HEK293 (cell line): ENCODE data around the gene DLX2.

Source experiments
- BCL11A ChIP-seq: fragments of 450-650 bp; formaldehyde crosslinking; IDR thresholded peaks from 2 replicates; pipeline ENCODE4 v1.5.1; 2016; ENCODE audit warnings: low read depth, missing biosample characterization, missing genetic modification characterization
- CTCF ChIP-seq: fragments of 450-650 bp; formaldehyde crosslinking; IDR thresholded peaks from 2 replicates; pipeline ENCODE4 v1.5.1; 2016; ENCODE audit warnings: missing biosample characterization, missing genetic modification characterization
- FEZF1 ChIP-seq: fragments of 450-650 bp; formaldehyde crosslinking; IDR thresholded peaks from 2 replicates; pipeline ENCODE4 v1.5.1; 2016; ENCODE audit warnings: missing biosample characterization, missing genetic modification characterization
- GLIS2 ChIP-seq: fragments of 450-650 bp; formaldehyde crosslinking; IDR thresholded peaks from 2 replicates; pipeline ENCODE4 v1.5.1; 2016; ENCODE audit warnings: missing biosample characterization, missing genetic modification characterization
- HOXA7 ChIP-seq: sonication (generic); formaldehyde crosslinking; IDR thresholded peaks from 2 replicates; pipeline ENCODE4 v1.8.1; 2022; ENCODE audit warnings: missing genetic modification reagents, borderline replicate concordance
- INSM2 ChIP-seq: fragments of 450-650 bp; formaldehyde crosslinking; IDR thresholded peaks from 2 replicates; pipeline ENCODE4 v1.5.1; 2016; ENCODE audit warnings: missing biosample characterization, missing genetic modification characterization
- KLF1 ChIP-seq: fragments of 450-650 bp; formaldehyde crosslinking; IDR thresholded peaks from 2 replicates; pipeline ENCODE4 v1.5.1; 2016; ENCODE audit warnings: missing biosample characterization, missing genetic modification characterization
- REPIN1 ChIP-seq: fragments of 450-650 bp; formaldehyde crosslinking; IDR thresholded peaks from 2 replicates; pipeline ENCODE4 v1.5.1; 2017; ENCODE audit warnings: missing biosample characterization, missing genetic modification characterization, low read depth
- TCF7L2 ChIP-seq: IDR thresholded peaks from 2 replicates; pipeline ENCODE4 v1.6.1; 2011; ENCODE audit warnings: low read depth, mild to moderate bottlenecking, inconsistent platforms, low read length, moderate library complexity, borderline replicate concordance
- ZBTB7A ChIP-seq: fragments of 450-650 bp; formaldehyde crosslinking; IDR thresholded peaks from 2 replicates; pipeline ENCODE4 v1.5.1; 2016; ENCODE audit warnings: low read depth, missing biosample characterization, missing genetic modification characterization
- ZNF121 ChIP-seq: fragments of 450-650 bp; formaldehyde crosslinking; IDR thresholded peaks from 2 replicates; pipeline ENCODE4 v1.5.1; 2016; ENCODE audit warnings: missing biosample characterization, missing genetic modification characterization
- ZNF132 ChIP-seq: fragments of 450-650 bp; formaldehyde crosslinking; IDR thresholded peaks from 2 replicates; pipeline ENCODE4 v1.5.1; 2017; ENCODE audit warnings: missing biosample characterization, missing genetic modification characterization, borderline replicate concordance
- ZNF133 ChIP-seq: fragments of 450-650 bp; formaldehyde crosslinking; IDR thresholded peaks from 2 replicates; pipeline ENCODE4 v1.5.1; 2016; ENCODE audit warnings: missing biosample characterization, missing genetic modification characterization
- ZNF16 ChIP-seq: fragments of 450-650 bp; formaldehyde crosslinking; IDR thresholded peaks from 2 replicates; pipeline ENCODE4 v1.5.1; 2016; ENCODE audit warnings: low read depth, missing biosample characterization, missing genetic modification characterization
- ZNF169 ChIP-seq: fragments of 450-650 bp; formaldehyde crosslinking; IDR thresholded peaks from 2 replicates; pipeline ENCODE4 v1.5.1; 2016; ENCODE audit warnings: missing biosample characterization, missing genetic modification characterization
- ZNF202 ChIP-seq: fragments of 450-650 bp; formaldehyde crosslinking; IDR thresholded peaks from 2 replicates; pipeline ENCODE4 v1.5.1; 2016; ENCODE audit warnings: missing biosample characterization, missing genetic modification characterization, borderline replicate concordance
- ZNF211 ChIP-seq: fragments of 450-650 bp; formaldehyde crosslinking; IDR thresholded peaks from 2 replicates; pipeline ENCODE4 v1.5.1; 2016; ENCODE audit warnings: low read depth, missing biosample characterization, missing genetic modification characterization
- ZNF248 ChIP-seq: fragments of 450-650 bp; formaldehyde crosslinking; IDR thresholded peaks from 2 replicates; pipeline ENCODE4 v1.5.1; 2017; ENCODE audit warnings: missing biosample characterization, missing genetic modification characterization
- ZNF335 ChIP-seq: fragments of 450-650 bp; formaldehyde crosslinking; conservative IDR thresholded peaks from 2 replicates; pipeline ENCODE4 v1.5.1; 2016; ENCODE audit warnings: missing biosample characterization, missing genetic modification characterization
- ZNF473 ChIP-seq: fragments of 450-650 bp; formaldehyde crosslinking; IDR thresholded peaks from 2 replicates; pipeline ENCODE4 v1.5.1; 2017; ENCODE audit warnings: missing biosample characterization, missing genetic modification characterization
- ZNF48 ChIP-seq: fragments of 450-650 bp; formaldehyde crosslinking; IDR thresholded peaks from 2 replicates; pipeline ENCODE4 v1.5.1; 2016; ENCODE audit warnings: missing biosample characterization, missing genetic modification characterization
- ZNF514 ChIP-seq: fragments of 450-650 bp; formaldehyde crosslinking; IDR thresholded peaks from 2 replicates; pipeline ENCODE4 v1.5.1; 2016; ENCODE audit warnings: missing biosample characterization, missing genetic modification characterization
- ZNF521 ChIP-seq: fragments of 450-650 bp; formaldehyde crosslinking; IDR thresholded peaks from 2 replicates; pipeline ENCODE4 v1.5.1; 2017; ENCODE audit warnings: missing biosample characterization, mild to moderate bottlenecking, missing genetic modification characterization
- ZNF560 ChIP-seq: fragments of 450-650 bp; formaldehyde crosslinking; IDR thresholded peaks from 2 replicates; pipeline ENCODE4 v1.5.1; 2017; ENCODE audit warnings: missing biosample characterization, missing genetic modification characterization, borderline replicate concordance
- ZNF600 ChIP-seq: fragments of 450-650 bp; formaldehyde crosslinking; IDR thresholded peaks from 2 replicates; pipeline ENCODE4 v1.5.1; 2016; ENCODE audit warnings: missing biosample characterization, missing genetic modification characterization
- ZNF621 ChIP-seq: fragments of 450-650 bp; formaldehyde crosslinking; IDR thresholded peaks from 2 replicates; pipeline ENCODE4 v1.5.1; 2017; ENCODE audit warnings: missing biosample characterization, missing genetic modification characterization
- ZNF623 ChIP-seq: fragments of 450-650 bp; formaldehyde crosslinking; IDR thresholded peaks from 2 replicates; pipeline ENCODE4 v1.5.1; 2016; ENCODE audit warnings: missing biosample characterization, missing genetic modification characterization
- ZNF654 ChIP-seq: fragments of 450-650 bp; formaldehyde crosslinking; IDR thresholded peaks from 2 replicates; pipeline ENCODE4 v1.5.1; 2016; ENCODE audit warnings: low read depth, missing biosample characterization, missing genetic modification characterization
- ZNF701 ChIP-seq: fragments of 450-650 bp; formaldehyde crosslinking; IDR thresholded peaks from 2 replicates; pipeline ENCODE4 v1.5.1; 2016; ENCODE audit warnings: missing biosample characterization, missing genetic modification characterization
- ZNF785 ChIP-seq: fragments of 450-650 bp; formaldehyde crosslinking; IDR thresholded peaks from 2 replicates; pipeline ENCODE4 v1.5.1; 2016; ENCODE audit warnings: missing biosample characterization, missing genetic modification characterization
- ZNF792 ChIP-seq: fragments of 450-650 bp; formaldehyde crosslinking; IDR thresholded peaks from 2 replicates; pipeline ENCODE4 v1.5.1; 2016; ENCODE audit warnings: missing biosample characterization, missing genetic modification characterization
- ZNF830 ChIP-seq: fragments of 450-650 bp; IDR thresholded peaks from 2 replicates; pipeline ENCODE4 v1.5.0; 2018; ENCODE audit warnings: missing biosample characterization, missing genetic modification characterization, low read depth, mild to moderate bottlenecking, moderate library complexity
- ZNF837 ChIP-seq: fragments of 450-650 bp; formaldehyde crosslinking; IDR thresholded peaks from 2 replicates; pipeline ENCODE4 v1.5.1; 2016; ENCODE audit warnings: missing biosample characterization, missing genetic modification characterization
- TF ChIP-seq, protein P1 (sequence below): fragments of 450-650 bp; formaldehyde crosslinking; IDR thresholded peaks from 2 replicates; pipeline ENCODE4 v1.5.1; 2016; ENCODE audit warnings: missing biosample characterization, missing genetic modification characterization, borderline replicate concordance
- TF ChIP-seq, protein P2 (sequence below): fragments of 450-650 bp; formaldehyde crosslinking; IDR thresholded peaks from 2 replicates; pipeline ENCODE4 v1.5.1; 2016; ENCODE audit warnings: missing biosample characterization, missing genetic modification characterization

DLX2 gene

GRCh38 chr2:172095146-172095904 is 7.4 kb downstream of the DLX2 start (continued):
- TF ChIP-seq, protein P1, sequence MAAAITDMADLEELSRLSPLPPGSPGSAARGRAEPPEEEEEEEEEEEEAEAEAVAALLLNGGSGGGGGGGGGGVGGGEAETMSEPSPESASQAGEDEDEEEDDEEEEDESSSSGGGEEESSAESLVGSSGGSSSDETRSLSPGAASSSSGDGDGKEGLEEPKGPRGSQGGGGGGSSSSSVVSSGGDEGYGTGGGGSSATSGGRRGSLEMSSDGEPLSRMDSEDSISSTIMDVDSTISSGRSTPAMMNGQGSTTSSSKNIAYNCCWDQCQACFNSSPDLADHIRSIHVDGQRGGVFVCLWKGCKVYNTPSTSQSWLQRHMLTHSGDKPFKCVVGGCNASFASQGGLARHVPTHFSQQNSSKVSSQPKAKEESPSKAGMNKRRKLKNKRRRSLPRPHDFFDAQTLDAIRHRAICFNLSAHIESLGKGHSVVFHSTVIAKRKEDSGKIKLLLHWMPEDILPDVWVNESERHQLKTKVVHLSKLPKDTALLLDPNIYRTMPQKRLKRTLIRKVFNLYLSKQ (tag by site-specific recombination): no peak
- TF ChIP-seq ZNF521 (tag by site-specific recombination): no peak
- TF ChIP-seq ZNF248 (tag by site-specific recombination): no peak
- no peak for TF ChIP-seq ZNF16 (tag by site-specific recombination)
- TF ChIP-seq, protein P2, sequence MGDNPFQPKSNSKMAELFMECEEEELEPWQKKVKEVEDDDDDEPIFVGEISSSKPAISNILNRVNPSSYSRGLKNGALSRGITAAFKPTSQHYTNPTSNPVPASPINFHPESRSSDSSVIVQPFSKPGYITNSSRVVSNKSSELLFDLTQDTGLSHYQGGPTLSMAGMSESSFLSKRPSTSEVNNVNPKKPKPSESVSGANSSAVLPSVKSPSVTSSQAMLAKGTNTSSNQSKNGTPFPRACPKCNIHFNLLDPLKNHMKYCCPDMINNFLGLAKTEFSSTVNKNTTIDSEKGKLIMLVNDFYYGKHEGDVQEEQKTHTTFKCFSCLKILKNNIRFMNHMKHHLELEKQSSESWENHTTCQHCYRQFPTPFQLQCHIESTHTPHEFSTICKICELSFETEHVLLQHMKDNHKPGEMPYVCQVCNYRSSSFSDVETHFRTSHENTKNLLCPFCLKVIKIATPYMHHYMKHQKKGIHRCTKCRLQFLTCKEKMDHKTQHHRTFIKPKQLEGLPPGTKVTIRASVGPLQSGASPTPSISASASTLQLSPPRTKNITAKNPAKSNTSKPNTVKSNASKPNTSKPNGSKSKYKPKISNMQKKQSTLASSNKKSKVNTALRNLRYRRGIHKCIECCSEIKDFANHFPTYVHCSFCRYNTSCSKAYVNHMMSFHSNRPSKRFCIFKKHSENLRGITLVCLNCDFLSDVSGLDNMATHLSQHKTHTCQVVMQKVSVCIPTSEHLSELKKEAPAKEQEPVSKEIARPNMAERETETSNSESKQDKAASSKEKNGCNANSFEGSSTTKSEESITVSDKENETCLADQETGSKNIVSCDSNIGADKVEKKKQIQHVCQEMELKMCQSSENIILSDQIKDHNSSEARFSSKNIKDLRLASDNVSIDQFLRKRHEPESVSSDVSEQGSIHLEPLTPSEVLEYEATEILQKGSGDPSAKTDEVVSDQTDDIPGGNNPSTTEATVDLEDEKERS (tag by site-specific recombination): no peak
- no peak for TF ChIP-seq ZNF169 (tag by site-specific recombination)
- TF ChIP-seq ZNF514 (tag by site-specific recombination): no peak
- TF ChIP-seq BCL11A (tag by site-specific recombination): no peak
- TF ChIP-seq ZNF335 (tag by site-specific recombination): peak; percentile 77
- no peak for TF ChIP-seq TCF7L2
- no peak for TF ChIP-seq ZNF133 (tag by site-specific recombination)
- no peak for TF ChIP-seq REPIN1 (tag by site-specific recombination)
- no peak for TF ChIP-seq ZNF654 (tag by site-specific recombination)
- no peak for TF ChIP-seq ZNF623 (tag by site-specific recombination)
- peak; percentile 68 for TF ChIP-seq KLF1 (tag by site-specific recombination)
- TF ChIP-seq ZNF121: no peak
- TF ChIP-seq ZNF202 (tag by site-specific recombination): no peak
- TF ChIP-seq ZNF211 (tag by site-specific recombination): no peak
- TF ChIP-seq ZNF473 (tag by site-specific recombination): no peak
- no peak for TF ChIP-seq ZNF48
- TF ChIP-seq ZNF132 (tag by site-specific recombination): no peak
- no peak for TF ChIP-seq FEZF1 (tag by site-specific recombination)
- no peak for TF ChIP-seq ZNF837 (tag by site-specific recombination)
- no peak for TF ChIP-seq ZNF830 (tag by site-specific recombination)
- peak; percentile 84 for TF ChIP-seq GLIS2 (tag by site-specific recombination)
- no peak for TF ChIP-seq ZNF785 (tag by site-specific recombination)
- no peak for TF ChIP-seq ZNF560 (tag by site-specific recombination)
- no peak for TF ChIP-seq ZBTB7A
- TF ChIP-seq INSM2 (tag by site-specific recombination): no peak
- TF ChIP-seq ZNF701 (tag by site-specific recombination): no peak
- peak; percentile 9; the same call in 1 of the 2 replicates for TF ChIP-seq CTCF
- TF ChIP-seq ZNF621 (tag by site-specific recombination): no peak
- peak; percentile 78; the same call in 1 of the 2 replicates for TF ChIP-seq ZNF600
- TF ChIP-seq ZNF792 (tag by site-specific recombination): no peak
- TF ChIP-seq HOXA7 (CRISPR knock-in tag): no peak
